A549 (cell line): ENCODE data around the gene NCOA7. TPM values are rescaled to one million over a fixed set of nuclear protein-coding genes. Genes with fewer than 3 reads are reported as not detected.

Experiments
- ATAC-seq, 2 experiments: fragments of 200-7000 bp in 1 of 2; fragments of >200 bp in 1 of 2; cut with Nextera tagmentation in 1 of 2; cut with Tn5 transposase in 1 of 2; 3 replicates each; pipeline versions ENCODE4 v1.8.0 to v1.9.1; 2018 to 2020; ENCODE audit warnings: mild to moderate bottlenecking in 1 of 2, moderate library complexity in 1 of 2
- CTCF ChIA-PET: fragments of 300-600 bp; sonication (Branson Sonifier 250); formaldehyde crosslinking; extraction: SDS; loops from one replicate; lab custom pipeline; 2021; ENCODE audit warnings: antibody characterized with exemption, inconsistent platforms; lab: Yijun Ruan, JAX
- POLR2A ChIA-PET: fragments of 350-600 bp; formaldehyde crosslinking; extraction: SDS; loops from one replicate; lab custom pipeline; 2021; ENCODE audit warnings: antibody characterized with exemption, inconsistent platforms; lab: Yijun Ruan, JAX
- DNase-seq, 2 experiments: peaks; one replicate each; pipeline versions ENCODE4 v3.0.0 to v3.0.0-alpha.2; 2011 to 2016; ENCODE audit warnings: low read depth in 1 of 2, low spot score in 1 of 2
- FAIRE-seq: peaks from 2 replicates; lab custom pipeline; 2011; peaks lifted over from hg19 to GRCh38; lab: Jason Lieb, UNC
- H3K27ac ChIP-seq, 2 experiments: fragments of >200 bp; sonication (Bioruptor Twin); formaldehyde crosslinking; 3 replicates each; pipeline ENCODE4 v1.5.1; 2016 to 2017
- H3K4me1 ChIP-seq: fragments of >200 bp; sonication (Bioruptor Twin); formaldehyde crosslinking; 3 replicates; pipeline ENCODE4 v1.6.1; 2016
- H3K4me2 ChIP-seq: fragments of >200 bp; sonication (Bioruptor Twin); formaldehyde crosslinking; 3 replicates; pipeline ENCODE4 v1.6.1; 2016
- H3K4me3 ChIP-seq: fragments of >200 bp; sonication (Bioruptor Twin); formaldehyde crosslinking; 3 replicates; pipeline ENCODE4 v1.5.1; 2016
- H3K9me3 ChIP-seq: fragments of >200 bp; sonication (Bioruptor Twin); formaldehyde crosslinking; 3 replicates; pipeline ENCODE4 v1.6.1; 2016
- ATOH8 ChIP-seq: fragments of 250-450 bp; sonication (Bioruptor Pico); IDR thresholded peaks from 2 replicates; pipeline ENCODE4 v1.5.0; 2020; ENCODE audit warnings: low read depth, mild to moderate bottlenecking, moderate library complexity
- CBX8 ChIP-seq: fragments of 200-600 bp; sonication (generic); IDR thresholded peaks from 2 replicates; pipeline ENCODE4 v1.6.1; 2016
- CHD2 ChIP-seq: fragments of 150-350 bp; IDR thresholded peaks from 2 replicates; pipeline ENCODE4 v1.6.1; 2014; ENCODE audit warnings: low read length; ENCODE audit not compliant: partially characterized antibody
- CHD4 ChIP-seq: fragments of 200-600 bp; sonication (generic); IDR thresholded peaks from 2 replicates; pipeline ENCODE4 v1.6.1; 2016; ENCODE audit warnings: antibody characterized with exemption, mild to moderate bottlenecking, borderline replicate concordance
- EHF ChIP-seq: fragments of 250-450 bp; sonication (Bioruptor Pico); IDR thresholded peaks from 2 replicates; pipeline ENCODE4 v1.5.0; 2020; ENCODE audit warnings: mild to moderate bottlenecking
- ELK1 ChIP-seq: fragments of 150-350 bp; IDR thresholded peaks from 2 replicates; pipeline ENCODE4 v1.6.1; 2014; ENCODE audit warnings: low read depth, mild to moderate bottlenecking, low read length
- ESRRA ChIP-seq: fragments of 150-350 bp; IDR thresholded peaks from 2 replicates; pipeline ENCODE4 v1.6.1; 2014; ENCODE audit warnings: mild to moderate bottlenecking, low read length, borderline replicate concordance
- FOSL2 ChIP-seq, 2 experiments: fragments of 450-650 bp in 1 of 2; fragments of >200 bp in 1 of 2; sonication (Bioruptor Twin) in 1 of 2; formaldehyde crosslinking; IDR thresholded peaks; 2 replicates each; pipeline versions ENCODE4 v1.5.0 to v1.6.1; 2016 to 2020; ENCODE audit warnings: mild to moderate bottlenecking in 1 of 2, moderate library complexity in 1 of 2
- GATA3 ChIP-seq: IDR thresholded peaks from 2 replicates; pipeline ENCODE4 v1.6.1; 2012; ENCODE audit warnings: borderline replicate concordance
- HEYL ChIP-seq: fragments of 250-450 bp; sonication (Bioruptor Pico); IDR thresholded peaks from 2 replicates; pipeline ENCODE4 v1.8.0; 2021; ENCODE audit warnings: mild to moderate bottlenecking, moderate library complexity
- MYC ChIP-seq: IDR thresholded peaks from 2 replicates; pipeline ENCODE4 v1.6.1; 2012; ENCODE audit warnings: mild to moderate bottlenecking, inconsistent platforms, low read length, improper control_type of control experiment, borderline replicate concordance
- POLR2A ChIP-seq: IDR thresholded peaks from 2 replicates; pipeline ENCODE4 v1.6.1; 2012; ENCODE audit warnings: mild to moderate bottlenecking, low read length
- RAD21 ChIP-seq, 2 experiments: fragments of >200 bp in 1 of 2; sonication (Bioruptor Twin) in 1 of 2; formaldehyde crosslinking in 1 of 2; IDR thresholded peaks in 1 of 2; conservative IDR thresholded peaks in 1 of 2; 2 replicates in 1 of 2; 3 replicates in 1 of 2; pipeline ENCODE4 v1.6.1; 2012 to 2018; ENCODE audit warnings: inconsistent platforms in 1 of 2
- RCOR1 ChIP-seq: fragments of 150-350 bp; IDR thresholded peaks from 2 replicates; pipeline ENCODE4 v1.6.1; 2014; ENCODE audit warnings: antibody characterized with exemption, low read length, low read depth
- RFX5 ChIP-seq: fragments of 450-650 bp; IDR thresholded peaks from 2 replicates; pipeline ENCODE4 v1.7.1; 2014; ENCODE audit warnings: antibody characterized with exemption, mild to moderate bottlenecking, moderate library complexity
- SMC3 ChIP-seq: fragments of >200 bp; sonication (Bioruptor Twin); formaldehyde crosslinking; IDR thresholded peaks from 3 replicates; pipeline ENCODE4 v1.6.1; 2018; ENCODE audit warnings: inconsistent platforms
- TFCP2L1 ChIP-seq: fragments of 250-450 bp; sonication (Bioruptor Pico); IDR thresholded peaks from 2 replicates; pipeline ENCODE4 v1.5.0; 2021; ENCODE audit warnings: mild to moderate bottlenecking
- TP53 ChIP-seq: fragments of 250-450 bp; sonication (Bioruptor Pico); IDR thresholded peaks from 2 replicates; pipeline ENCODE4 v1.5.0; 2021; ENCODE audit warnings: mild to moderate bottlenecking, moderate library complexity
- ZC3H11A ChIP-seq: fragments of 450-650 bp; IDR thresholded peaks from 2 replicates; pipeline ENCODE4 v1.6.1; 2014; ENCODE audit warnings: antibody characterized with exemption, mild to moderate bottlenecking
- ZFP36 ChIP-seq: fragments of 450-650 bp; IDR thresholded peaks from 2 replicates; pipeline ENCODE4 v1.6.1; 2014; ENCODE audit warnings: borderline replicate concordance; ENCODE audit not compliant: partially characterized antibody
- ZNF302 ChIP-seq: fragments of 250-450 bp; sonication (Bioruptor Pico); IDR thresholded peaks from 2 replicates; pipeline ENCODE4 v1.9.0; 2021; ENCODE audit warnings: inconsistent platforms, mild to moderate bottlenecking, moderate library complexity
- ZSCAN20 ChIP-seq: fragments of 250-450 bp; sonication (Bioruptor Pico); IDR thresholded peaks from 2 replicates; pipeline ENCODE4 v1.8.0; 2022; ENCODE audit warnings: mild to moderate bottlenecking, moderate library complexity
- WGBS: methylation state at CpG from one replicate; pipeline ENCODE4 v1.1.6; 2017; ENCODE audit errors: missing lambda C conversion rate; 5-methylcytosine and 5-hydroxymethylcytosine counted together
- polyA plus RNA-seq, 4 experiments: library from polyadenylated mRNA; depleted of rRNA in 3 of 4; stranded (reverse); fragments of >200 nt; fragmentation: RNase III in 1 of 4; extraction: RNeasy Plus Mini Kit Qiagen cat#74134 plus additional on column Dnase treatment in 1 of 4; gene quantifications; 2 replicates in 3 of 4; 3 replicates in 1 of 4; pipeline ENCODE4 v1.2.3, GENCODE V29; 2011 to 2017
- TF ChIP-seq, protein P1 (sequence below): IDR thresholded peaks from 2 replicates; pipeline ENCODE4 v1.6.1; 2012
- TF ChIP-seq, protein P2 (sequence below): fragments of 250-450 bp; sonication (Bioruptor Pico); IDR thresholded peaks from 2 replicates; pipeline ENCODE4 v1.5.0; 2021; ENCODE audit warnings: mild to moderate bottlenecking, moderate library complexity, borderline replicate concordance
- TF ChIP-seq, protein P3 (sequence below): IDR thresholded peaks from 2 replicates; pipeline ENCODE4 v1.6.1; 2012; ENCODE audit warnings: low read depth, borderline replicate concordance
- TF ChIP-seq, protein P4 (sequence below): fragments of >200 bp; sonication (Bioruptor Twin); formaldehyde crosslinking; IDR thresholded peaks from 3 replicates; pipeline ENCODE4 v1.5.1; 2016

NCOA7 gene
- polyA plus RNA-seq, 2 of the 4 experiments (the other 2 are of a cell fraction), result 66.4 to 195 TPM

DNA sequence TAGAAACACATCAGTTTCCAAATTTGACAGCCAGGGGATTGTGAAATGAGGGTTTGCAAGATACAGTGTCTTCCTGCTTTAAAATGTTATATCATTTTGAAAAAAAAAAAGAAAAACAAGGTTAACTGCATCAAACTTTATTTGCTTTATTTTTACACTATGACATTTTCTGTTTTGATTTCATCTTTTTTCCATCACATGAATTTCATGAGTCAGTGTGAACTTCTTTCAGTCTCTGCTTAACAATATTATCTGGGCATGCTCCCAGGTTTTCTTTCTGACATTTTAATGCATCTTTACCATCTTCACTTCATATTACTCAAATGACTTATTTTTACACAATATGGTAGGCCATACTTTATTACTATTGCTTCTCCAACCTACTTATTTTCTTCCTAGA lies 1.9 kb downstream of the NCOA7 start:
- no peaks in the 10 kb centered on the region for H3K9me3 ChIP-seq
- H3K4me2 ChIP-seq, result peak overlapping the region; percentile 81
- ChIA-PET CTCF (interaction anchor here (1.1 to 3.2 kb wide), 3 partner anchors 82 to 182 kb away, joined by 3 to 24 read pairs (median 4); no protein-coding TSS in a partner anchor), POLR2A (no interaction called here)
- H3K4me3 ChIP-seq, result 0 out of 3 replicates have a peak overlapping the region, but pooled peaks have one; percentile 81
- no peak for TF ChIP-seq CBX8
- TF ChIP-seq ZNF302 (CRISPR knock-in tag), result no peak
- no peak for TF ChIP-seq CHD2
- no peak for TF ChIP-seq TP53 (CRISPR knock-in tag)
- TF ChIP-seq, protein P1, sequence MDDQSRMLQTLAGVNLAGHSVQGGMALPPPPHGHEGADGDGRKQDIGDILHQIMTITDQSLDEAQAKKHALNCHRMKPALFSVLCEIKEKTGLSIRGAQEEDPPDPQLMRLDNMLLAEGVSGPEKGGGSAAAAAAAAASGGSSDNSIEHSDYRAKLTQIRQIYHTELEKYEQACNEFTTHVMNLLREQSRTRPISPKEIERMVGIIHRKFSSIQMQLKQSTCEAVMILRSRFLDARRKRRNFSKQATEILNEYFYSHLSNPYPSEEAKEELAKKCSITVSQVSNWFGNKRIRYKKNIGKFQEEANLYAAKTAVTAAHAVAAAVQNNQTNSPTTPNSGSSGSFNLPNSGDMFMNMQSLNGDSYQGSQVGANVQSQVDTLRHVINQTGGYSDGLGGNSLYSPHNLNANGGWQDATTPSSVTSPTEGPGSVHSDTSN, result no peak
- no peak for TF ChIP-seq ZC3H11A
- TF ChIP-seq ZSCAN20, result no peak
- TF ChIP-seq ESRRA, result no peak
- TF ChIP-seq RCOR1, result no peak
- no peak for TF ChIP-seq HEYL (CRISPR knock-in tag)
- no peak for TF ChIP-seq SMC3
- TF ChIP-seq CHD4, result no peak
- no peak for TF ChIP-seq FOSL2 (IDR thresholded peaks at IDR 0.05)
- TF ChIP-seq FOSL2 (CRISPR knock-in tag; IDR thresholded peaks at IDR 0.05), result no peak
- TF ChIP-seq RAD21 (conservative IDR thresholded peaks at IDR 0.05 in 1 of 2, IDR thresholded peaks at IDR 0.05 in 1 of 2), result no peak
- no peak for TF ChIP-seq RFX5
- no peak for TF ChIP-seq ZFP36
- TF ChIP-seq ELK1, result no peak
- TF ChIP-seq GATA3, result no peak
- TF ChIP-seq, protein P2, sequence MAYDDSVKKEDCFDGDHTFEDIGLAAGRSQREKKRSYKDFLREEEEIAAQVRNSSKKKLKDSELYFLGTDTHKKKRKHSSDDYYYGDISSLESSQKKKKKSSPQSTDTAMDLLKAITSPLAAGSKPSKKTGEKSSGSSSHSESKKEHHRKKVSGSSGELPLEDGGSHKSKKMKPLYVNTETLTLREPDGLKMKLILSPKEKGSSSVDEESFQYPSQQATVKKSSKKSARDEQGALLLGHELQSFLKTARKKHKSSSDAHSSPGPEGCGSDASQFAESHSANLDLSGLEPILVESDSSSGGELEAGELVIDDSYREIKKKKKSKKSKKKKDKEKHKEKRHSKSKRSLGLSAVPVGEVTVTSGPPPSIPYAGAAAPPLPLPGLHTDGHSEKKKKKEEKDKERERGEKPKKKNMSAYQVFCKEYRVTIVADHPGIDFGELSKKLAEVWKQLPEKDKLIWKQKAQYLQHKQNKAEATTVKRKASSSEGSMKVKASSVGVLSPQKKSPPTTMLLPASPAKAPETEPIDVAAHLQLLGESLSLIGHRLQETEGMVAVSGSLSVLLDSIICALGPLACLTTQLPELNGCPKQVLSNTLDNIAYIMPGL, result no peak
- ATAC-seq (no peak), DNase-seq (no peak), FAIRE-seq (no peak)
- H3K27ac ChIP-seq, result no peak overlapping the region
- peaks cover 59% of the 10 kb centered on the region for H3K4me1 ChIP-seq

- Histone ChIP-seq H3K4me2 (peak overlapping the region; percentile 81), H3K9me3 (no peaks in the 10 kb centered on the region), H3K4me1 (peaks cover 57% of the 10 kb centered on the region), H3K27ac (peak overlapping the region in 1 of 2 experiments; percentile 42; a peak in 1 of 6 replicates), H3K4me3 (no peak overlapping the region)
- ATAC-seq (no peak), FAIRE-seq (no peak), DNase-seq (no peak)
- ChIA-PET CTCF (interaction anchor here (1.1 to 1.4 kb wide), 4 partner anchors 12 to 181 kb away, joined by 3 to 6 read pairs (median 4); no protein-coding TSS in a partner anchor), POLR2A (interaction anchor here (0.5 kb wide), 1 partner anchor 268 kb away, joined by 4 read pairs; no protein-coding TSS in a partner anchor)
- WGBS, result 88% methylated on average over 2 of the region's 2 CpGs
- TF ChIP-seq EHF, result no peak
- TF ChIP-seq, protein P3, sequence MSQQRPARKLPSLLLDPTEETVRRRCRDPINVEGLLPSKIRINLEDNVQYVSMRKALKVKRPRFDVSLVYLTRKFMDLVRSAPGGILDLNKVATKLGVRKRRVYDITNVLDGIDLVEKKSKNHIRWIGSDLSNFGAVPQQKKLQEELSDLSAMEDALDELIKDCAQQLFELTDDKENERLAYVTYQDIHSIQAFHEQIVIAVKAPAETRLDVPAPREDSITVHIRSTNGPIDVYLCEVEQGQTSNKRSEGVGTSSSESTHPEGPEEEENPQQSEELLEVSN, result no peak
- TF ChIP-seq, protein P2, result no peak
- TF ChIP-seq, protein P4, sequence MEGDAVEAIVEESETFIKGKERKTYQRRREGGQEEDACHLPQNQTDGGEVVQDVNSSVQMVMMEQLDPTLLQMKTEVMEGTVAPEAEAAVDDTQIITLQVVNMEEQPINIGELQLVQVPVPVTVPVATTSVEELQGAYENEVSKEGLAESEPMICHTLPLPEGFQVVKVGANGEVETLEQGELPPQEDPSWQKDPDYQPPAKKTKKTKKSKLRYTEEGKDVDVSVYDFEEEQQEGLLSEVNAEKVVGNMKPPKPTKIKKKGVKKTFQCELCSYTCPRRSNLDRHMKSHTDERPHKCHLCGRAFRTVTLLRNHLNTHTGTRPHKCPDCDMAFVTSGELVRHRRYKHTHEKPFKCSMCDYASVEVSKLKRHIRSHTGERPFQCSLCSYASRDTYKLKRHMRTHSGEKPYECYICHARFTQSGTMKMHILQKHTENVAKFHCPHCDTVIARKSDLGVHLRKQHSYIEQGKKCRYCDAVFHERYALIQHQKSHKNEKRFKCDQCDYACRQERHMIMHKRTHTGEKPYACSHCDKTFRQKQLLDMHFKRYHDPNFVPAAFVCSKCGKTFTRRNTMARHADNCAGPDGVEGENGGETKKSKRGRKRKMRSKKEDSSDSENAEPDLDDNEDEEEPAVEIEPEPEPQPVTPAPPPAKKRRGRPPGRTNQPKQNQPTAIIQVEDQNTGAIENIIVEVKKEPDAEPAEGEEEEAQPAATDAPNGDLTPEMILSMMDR, result no peak
- no peak for TF ChIP-seq ELK1
- no peak for TF ChIP-seq FOSL2 (IDR thresholded peaks at IDR 0.05)
- no peak for TF ChIP-seq FOSL2 (CRISPR knock-in tag; IDR thresholded peaks at IDR 0.05)
- TF ChIP-seq MYC, result no peak
- no peak for TF ChIP-seq TFCP2L1 (CRISPR knock-in tag)
- no peak for TF ChIP-seq POLR2A
- no peak for TF ChIP-seq ATOH8
- TF ChIP-seq ZFP36, result no peak
- TF ChIP-seq RAD21 (conservative IDR thresholded peaks at IDR 0.05 in 1 of 2, IDR thresholded peaks at IDR 0.05 in 1 of 2), result no peak
These were observed 2.5 kb downstream of the NCOA7 start for GRCh38 chr6:125793280-125793679.
